DND-41 (cell line): Measurements from ENCODE around the gene SPSB4.
A peak's percentile ranks its signal among the peaks of the same experiment; 100 is the strongest.
"Not testable (repeated sequence)": the region's sequence is repeated elsewhere in the genome, so short reads cannot be mapped to it uniquely, and the experiment has no call there.

ENCODE experiments used
- ATAC-seq: fragments of 200-7000 bp; cut with Tn5 transposase; 3 replicates; pipeline ENCODE4 v1.9.1; 2021; ENCODE audit warnings: low read depth; ENCODE audit not compliant: insufficient read depth
- DNase-seq: peaks from one replicate; pipeline ENCODE4 v3.0.0-alpha.2; 2020
- H2AFZ ChIP-seq: 2 replicates; pipeline ENCODE4 v1.6.0; 2012; ENCODE audit warnings: low read depth, low read length
- H3K27ac ChIP-seq: 2 replicates; pipeline ENCODE4 v1.5.1; 2012; ENCODE audit warnings: low read length, inconsistent platforms
- H3K27me3 ChIP-seq: fragments of 200-600 bp; sonication (generic); 2 replicates; pipeline ENCODE4 v1.6.0; 2012; ENCODE audit warnings: low read length, mild to moderate bottlenecking, inconsistent platforms; ENCODE audit not compliant: insufficient read depth, poor library complexity
- H3K36me3 ChIP-seq: 2 replicates; pipeline ENCODE4 v1.5.1; 2012; ENCODE audit warnings: low read length, inconsistent platforms; ENCODE audit not compliant: insufficient read depth
- H3K4me1 ChIP-seq: 2 replicates; pipeline ENCODE4 v1.5.1; 2012; ENCODE audit warnings: mild to moderate bottlenecking, low read length; ENCODE audit not compliant: insufficient read depth
- H3K4me2 ChIP-seq: 2 replicates; pipeline ENCODE4 v1.6.0; 2012; ENCODE audit warnings: mild to moderate bottlenecking, moderate library complexity, low read length, inconsistent platforms; ENCODE audit not compliant: insufficient read depth
- H3K4me3 ChIP-seq, 2 experiments: fragments of 200-600 bp in 1 of 2; shearing (Covaris generic) in 1 of 2; 2 replicates each; pipeline ENCODE4 v1.5.1; 2012 to 2016; ENCODE audit warnings: inconsistent platforms in 2 of 2, low read length in 2 of 2, mild to moderate bottlenecking in 2 of 2, low read depth in 1 of 2, moderate library complexity in 1 of 2
- H3K79me2 ChIP-seq: 2 replicates; pipeline ENCODE4 v1.6.0; 2012; ENCODE audit warnings: low read length, inconsistent platforms; ENCODE audit not compliant: insufficient read depth
- H3K9ac ChIP-seq: 2 replicates; pipeline ENCODE4 v1.6.0; 2012; ENCODE audit warnings: low read depth, mild to moderate bottlenecking, inconsistent platforms, low read length, moderate library complexity
- H3K9me3 ChIP-seq: 2 replicates; pipeline ENCODE4 v1.5.1; 2012; ENCODE audit warnings: low read length, moderate library complexity, mild to moderate bottlenecking, inconsistent platforms; ENCODE audit not compliant: insufficient read depth, severe bottlenecking
- H4K20me1 ChIP-seq: 2 replicates; pipeline ENCODE4 v1.6.0; 2012; ENCODE audit warnings: low read length; ENCODE audit not compliant: insufficient read depth
- EZH2 ChIP-seq: IDR thresholded peaks from 3 replicates; pipeline ENCODE4 v1.6.1; 2012; ENCODE audit warnings: borderline replicate concordance, low read depth, mild to moderate bottlenecking, moderate library complexity, low read length, inconsistent platforms; ENCODE audit not compliant: severe bottlenecking
- TF ChIP-seq, protein P1 (sequence below): IDR thresholded peaks from 2 replicates; pipeline ENCODE4 v1.5.1; 2012; ENCODE audit warnings: borderline replicate concordance, low read length, moderate library complexity, mild to moderate bottlenecking; ENCODE audit not compliant: poor library complexity, severe bottlenecking; ENCODE audit errors: extremely low read depth

The SPSB4 gene

GRCh38 chr3:141111364-141112155, 60.4 kb downstream of the SPSB4 start:
- TF ChIP-seq, protein P1, sequence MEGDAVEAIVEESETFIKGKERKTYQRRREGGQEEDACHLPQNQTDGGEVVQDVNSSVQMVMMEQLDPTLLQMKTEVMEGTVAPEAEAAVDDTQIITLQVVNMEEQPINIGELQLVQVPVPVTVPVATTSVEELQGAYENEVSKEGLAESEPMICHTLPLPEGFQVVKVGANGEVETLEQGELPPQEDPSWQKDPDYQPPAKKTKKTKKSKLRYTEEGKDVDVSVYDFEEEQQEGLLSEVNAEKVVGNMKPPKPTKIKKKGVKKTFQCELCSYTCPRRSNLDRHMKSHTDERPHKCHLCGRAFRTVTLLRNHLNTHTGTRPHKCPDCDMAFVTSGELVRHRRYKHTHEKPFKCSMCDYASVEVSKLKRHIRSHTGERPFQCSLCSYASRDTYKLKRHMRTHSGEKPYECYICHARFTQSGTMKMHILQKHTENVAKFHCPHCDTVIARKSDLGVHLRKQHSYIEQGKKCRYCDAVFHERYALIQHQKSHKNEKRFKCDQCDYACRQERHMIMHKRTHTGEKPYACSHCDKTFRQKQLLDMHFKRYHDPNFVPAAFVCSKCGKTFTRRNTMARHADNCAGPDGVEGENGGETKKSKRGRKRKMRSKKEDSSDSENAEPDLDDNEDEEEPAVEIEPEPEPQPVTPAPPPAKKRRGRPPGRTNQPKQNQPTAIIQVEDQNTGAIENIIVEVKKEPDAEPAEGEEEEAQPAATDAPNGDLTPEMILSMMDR = no peak
- no peak for TF ChIP-seq EZH2
- peaks cover 32% of the 10 kb centered on the region for H3K4me1 ChIP-seq
- peaks cover 8% of the 10 kb centered on the region; the same call in 1 of the 2 replicates for H3K79me2 ChIP-seq
- H4K20me1 ChIP-seq = no peaks in the 10 kb centered on the region
- H3K4me3 ChIP-seq = no peak overlapping the region
- peaks cover 16% of the 10 kb centered on the region for H3K36me3 ChIP-seq
- peak; percentile 53 for DNase-seq
- peak overlapping the region; percentile 14; the same call in 1 of the 2 replicates for H3K9ac ChIP-seq
- H3K27me3 ChIP-seq = no peaks in the 10 kb centered on the region
- no peak overlapping the region for H3K4me2 ChIP-seq
- H3K9me3 ChIP-seq = no peaks in the 10 kb centered on the region
- H2AFZ ChIP-seq = no peak overlapping the region
- peak overlapping the region; percentile 61 for H3K27ac ChIP-seq
- ATAC-seq = peak; percentile 73

DNA sequence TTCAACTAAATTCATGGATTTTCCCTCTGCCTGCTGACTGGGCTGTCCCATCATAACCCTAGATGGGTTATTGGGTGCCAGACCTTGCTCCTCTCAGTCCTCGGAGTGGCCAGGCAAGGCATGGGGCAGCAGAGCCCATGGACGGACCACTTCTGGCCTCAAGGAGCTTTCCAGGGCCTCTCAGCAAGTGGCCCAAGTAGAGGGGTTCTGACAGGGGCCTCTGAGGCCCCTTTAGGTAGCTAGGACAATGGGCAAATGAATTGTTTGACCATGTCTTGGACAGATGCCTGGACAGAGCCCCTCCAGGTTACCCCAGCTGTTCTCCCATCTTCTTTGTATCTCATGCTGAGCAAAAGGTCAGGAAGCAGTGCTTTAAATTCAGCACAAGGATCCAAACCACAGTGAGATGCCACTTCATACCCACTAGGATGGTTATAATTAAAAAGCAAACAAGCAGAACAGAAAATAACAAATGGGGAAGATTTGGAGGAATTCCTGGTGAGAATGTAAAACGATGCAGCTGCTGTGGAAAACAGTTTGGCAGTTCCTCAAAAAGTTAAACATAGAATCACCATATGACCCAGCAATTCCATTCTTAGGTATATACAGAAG, 61.6 kb downstream of the SPSB4 start:
- H3K4me2 ChIP-seq = no peak overlapping the region
- H3K79me2 ChIP-seq = peaks cover 8% of the 10 kb centered on the region; the same call in 1 of the 2 replicates
- DNase-seq (no peak), ATAC-seq (no peak)
- peaks cover 40% of the 10 kb centered on the region for H3K4me1 ChIP-seq
- H3K9me3 ChIP-seq = no peaks in the 10 kb centered on the region
- TF ChIP-seq, protein P1 = no peak
- no peak for TF ChIP-seq EZH2
- H4K20me1 ChIP-seq = no peaks in the 10 kb centered on the region
- H3K36me3 ChIP-seq = peaks cover 16% of the 10 kb centered on the region
- H3K27ac ChIP-seq = peak overlapping the region; percentile 47; the same call in 1 of the 2 replicates
- H3K27me3 ChIP-seq = no peaks in the 10 kb centered on the region
- H2AFZ ChIP-seq = no peak overlapping the region
- no peak overlapping the region for H3K4me3 ChIP-seq
- H3K9ac ChIP-seq = no peak overlapping the region

DNA sequence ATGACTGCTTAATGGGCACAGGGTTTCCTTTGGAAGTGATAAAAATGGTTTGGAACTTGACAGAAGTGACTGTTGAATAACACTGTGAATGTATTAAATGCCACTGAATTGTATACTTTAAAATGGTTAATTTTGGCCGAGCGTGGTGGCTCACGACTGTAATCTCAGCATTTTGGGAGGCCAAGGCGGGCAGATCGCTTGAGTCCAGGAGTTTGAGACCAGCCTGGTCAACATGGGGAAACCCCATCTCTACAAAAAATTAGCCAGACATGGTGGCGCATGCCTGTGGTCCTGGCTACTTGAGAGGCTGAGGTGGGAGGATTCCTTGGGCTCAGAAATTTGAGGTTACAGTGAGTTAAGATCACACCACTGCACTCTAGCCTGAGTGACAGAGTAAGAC, 62.5 kb downstream of the SPSB4 start:
- not testable (repeated sequence) for H2AFZ ChIP-seq, H3K4me3 ChIP-seq, H3K79me2 ChIP-seq, H3K9ac ChIP-seq, ATAC-seq, H3K9me3 ChIP-seq, DNase-seq, H4K20me1 ChIP-seq, H3K4me2 ChIP-seq, H3K27ac ChIP-seq, H3K27me3 ChIP-seq
- Histone ChIP-seq H3K36me3 (peaks cover 16% of the 10 kb centered on the region), H3K4me1 (peaks cover 47% of the 10 kb centered on the region)

GRCh38 chr3:141114179-141114745, 63.1 kb downstream of the SPSB4 start:
- no peak for TF ChIP-seq EZH2
- TF ChIP-seq, protein P1 = no peak
- no peak for ATAC-seq

More at GRCh38 chr3:141114179-141114745, 63.1 kb downstream of the SPSB4 start:
- Histone ChIP-seq H3K4me3 (no peak overlapping the region), H3K36me3 (peaks cover 14% of the 10 kb centered on the region), H4K20me1 (no peaks in the 10 kb centered on the region), H3K27me3 (no peaks in the 10 kb centered on the region), H3K79me2 (peaks cover 8% of the 10 kb centered on the region; the same call in 1 of the 2 replicates), H3K9me3 (no peaks in the 10 kb centered on the region), H3K4me1 (peaks cover 50% of the 10 kb centered on the region), H3K27ac (peak overlapping the region; percentile 48), H2AFZ (no peak overlapping the region), H3K4me2 (no peak overlapping the region), H3K9ac (no peak overlapping the region)
- DNase-seq = no peak
